ENCODE data around the gene MLIP.

- TF ChIP-seq ELF4 (IDR thresholded peaks at IDR 0.05): no peak
- no peak for TF ChIP-seq FOXM1 (IDR thresholded peaks at IDR 0.05; ENCODE audit: borderline replicate concordance)
Observed at GRCh38 chr6:54238396-54238795, 127.2 kb downstream of the MLIP start.
